Osteocyte (in vitro differentiated cells): ENCODE measurements around the gene RMDN2. TPM values are rescaled to one million over a fixed set of nuclear protein-coding genes. Genes with fewer than 3 reads are reported as not detected.

Source experiments
- DNase-seq: peaks from one replicate; pipeline ENCODE4 v3.0.0; 2021; ENCODE audit warnings: mixed read lengths; ENCODE audit not compliant: unreplicated experiment; ENCODE audit errors: extremely low spot score
- H3K27ac Mint-ChIP-seq: one replicate; pipeline ENCODE4 v1.8.0; 2021; ENCODE audit warnings: mild to moderate bottlenecking, mixed read lengths; ENCODE audit not compliant: unreplicated experiment
- H3K27me3 Mint-ChIP-seq: one replicate; pipeline ENCODE4 v1.8.0; 2021; ENCODE audit warnings: mixed read lengths; ENCODE audit not compliant: unreplicated experiment
- H3K36me3 Mint-ChIP-seq: one replicate; pipeline ENCODE4 v1.8.0; 2021; ENCODE audit warnings: mixed read lengths; ENCODE audit not compliant: unreplicated experiment
- H3K4me1 Mint-ChIP-seq: one replicate; pipeline ENCODE4 v1.8.0; 2021; ENCODE audit warnings: mixed read lengths; ENCODE audit not compliant: unreplicated experiment
- H3K4me3 Mint-ChIP-seq: one replicate; pipeline ENCODE4 v1.8.0; 2021; ENCODE audit warnings: mild to moderate bottlenecking, moderate library complexity, mixed read lengths; ENCODE audit not compliant: unreplicated experiment
- H3K9me3 Mint-ChIP-seq: one replicate; pipeline ENCODE4 v1.8.0; 2021; ENCODE audit warnings: mixed read lengths; ENCODE audit not compliant: unreplicated experiment
- total RNA-seq: library from RNA; stranded (reverse); gene quantifications from 2 replicates; pipeline ENCODE4 v1.2.1, GENCODE V29; 2021
- TF ChIP-seq, protein P1 (sequence below): fragments of 200-600 bp; sonication (generic); IDR thresholded peaks from 2 replicates; pipeline ENCODE4 v1.5.0; 2021; ENCODE audit warnings: antibody characterized with exemption, mild to moderate bottlenecking, moderate library complexity

The RMDN2 gene
- total RNA-seq, 1 donor from 2014 or later: 8.4 TPM

- DNase-seq: peak; percentile 87
- Mint-ChIP-seq H3K36me3 (peaks cover 4% of the 10 kb centered on the region), H3K9me3 (no peaks in the 10 kb centered on the region), H3K27ac (no peak overlapping the region), H3K4me3 (peak overlapping the region; percentile 14), H3K4me1 (peaks cover 11% of the 10 kb centered on the region), H3K27me3 (peaks cover 4% of the 10 kb centered on the region)
- TF ChIP-seq, protein P1, sequence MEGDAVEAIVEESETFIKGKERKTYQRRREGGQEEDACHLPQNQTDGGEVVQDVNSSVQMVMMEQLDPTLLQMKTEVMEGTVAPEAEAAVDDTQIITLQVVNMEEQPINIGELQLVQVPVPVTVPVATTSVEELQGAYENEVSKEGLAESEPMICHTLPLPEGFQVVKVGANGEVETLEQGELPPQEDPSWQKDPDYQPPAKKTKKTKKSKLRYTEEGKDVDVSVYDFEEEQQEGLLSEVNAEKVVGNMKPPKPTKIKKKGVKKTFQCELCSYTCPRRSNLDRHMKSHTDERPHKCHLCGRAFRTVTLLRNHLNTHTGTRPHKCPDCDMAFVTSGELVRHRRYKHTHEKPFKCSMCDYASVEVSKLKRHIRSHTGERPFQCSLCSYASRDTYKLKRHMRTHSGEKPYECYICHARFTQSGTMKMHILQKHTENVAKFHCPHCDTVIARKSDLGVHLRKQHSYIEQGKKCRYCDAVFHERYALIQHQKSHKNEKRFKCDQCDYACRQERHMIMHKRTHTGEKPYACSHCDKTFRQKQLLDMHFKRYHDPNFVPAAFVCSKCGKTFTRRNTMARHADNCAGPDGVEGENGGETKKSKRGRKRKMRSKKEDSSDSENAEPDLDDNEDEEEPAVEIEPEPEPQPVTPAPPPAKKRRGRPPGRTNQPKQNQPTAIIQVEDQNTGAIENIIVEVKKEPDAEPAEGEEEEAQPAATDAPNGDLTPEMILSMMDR: peak; percentile 85
Observed at GRCh38 chr2:37982147-37982582, 57.1 kb downstream of the RMDN2 start.

- Mint-ChIP-seq H3K36me3 (peaks cover 5% of the 10 kb centered on the region), H3K4me1 (peaks cover 11% of the 10 kb centered on the region), H3K27me3 (peaks cover 4% of the 10 kb centered on the region), H3K27ac (no peak overlapping the region), H3K9me3 (no peaks in the 10 kb centered on the region), H3K4me3 (no peak overlapping the region)
- DNase-seq: no peak
- TF ChIP-seq, protein P1: no peak
Observed at GRCh38 chr2:37982847-37983246, 57.8 kb downstream of the RMDN2 start.

DNA sequence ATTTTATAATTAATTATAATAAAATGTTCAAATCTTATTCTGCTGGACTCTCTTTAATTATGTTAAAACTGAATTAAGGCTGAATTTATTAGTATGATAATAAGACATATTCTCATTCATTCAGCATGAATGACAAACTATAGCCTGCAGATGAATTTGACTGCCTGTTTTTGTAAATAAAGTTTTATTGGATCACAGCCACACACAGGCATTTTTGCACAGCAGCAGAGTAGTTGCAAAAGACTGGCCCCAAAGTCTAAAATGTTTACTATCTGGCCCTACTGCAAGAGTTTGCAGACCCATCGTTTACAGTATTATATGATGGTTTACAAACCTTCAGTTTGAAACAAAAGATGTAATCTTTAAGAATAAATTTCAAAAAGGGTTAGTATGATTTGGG lies 58.6 kb downstream of the RMDN2 start:
- TF ChIP-seq, protein P1: no peak
- H3K27me3 Mint-ChIP-seq: peaks cover 2% of the 10 kb centered on the region
- no peak for DNase-seq
- H3K9me3 Mint-ChIP-seq: no peaks in the 10 kb centered on the region
- H3K36me3 Mint-ChIP-seq: peaks cover 5% of the 10 kb centered on the region
- peaks cover 11% of the 10 kb centered on the region for H3K4me1 Mint-ChIP-seq
- H3K27ac Mint-ChIP-seq: no peak overlapping the region
- H3K4me3 Mint-ChIP-seq: no peak overlapping the region

DNA sequence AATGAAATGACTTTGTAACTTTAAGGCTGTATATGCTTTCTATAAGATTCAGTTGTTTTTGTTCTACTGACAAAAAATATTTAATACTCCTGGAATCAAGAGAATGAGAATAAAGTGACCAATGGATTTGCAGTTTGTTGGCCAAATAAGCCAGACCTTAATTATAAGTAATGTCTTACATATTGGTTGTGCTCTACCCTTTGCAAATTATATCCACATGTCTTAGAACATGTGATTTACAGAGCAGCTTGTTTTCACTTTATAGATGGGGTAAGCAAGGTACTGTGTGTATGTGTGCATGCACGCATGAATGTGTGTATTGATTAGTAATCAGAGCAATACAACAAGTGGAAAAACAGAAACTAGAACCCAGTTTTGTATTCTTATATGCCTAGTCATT lies 59.1 kb downstream of the RMDN2 start:
- DNase-seq: no peak
- TF ChIP-seq, protein P1: no peak
- Mint-ChIP-seq H3K4me1 (peaks cover 11% of the 10 kb centered on the region), H3K9me3 (no peaks in the 10 kb centered on the region), H3K36me3 (peaks cover 5% of the 10 kb centered on the region), H3K27me3 (no peaks in the 10 kb centered on the region), H3K27ac (no peak overlapping the region), H3K4me3 (no peak overlapping the region)

- H3K4me3 Mint-ChIP-seq: no peak overlapping the region
- peaks cover 11% of the 10 kb centered on the region for H3K4me1 Mint-ChIP-seq
- H3K9me3 Mint-ChIP-seq: no peaks in the 10 kb centered on the region
- H3K27ac Mint-ChIP-seq: no peak overlapping the region
- peaks cover 5% of the 10 kb centered on the region for H3K36me3 Mint-ChIP-seq
- no peaks in the 10 kb centered on the region for H3K27me3 Mint-ChIP-seq
- DNase-seq: no peak
- TF ChIP-seq, protein P1: peak; percentile 51
Observed at GRCh38 chr2:37984589-37984988, 59.5 kb downstream of the RMDN2 start.
